A549 (cell line): Measurements from ENCODE around the gene MAPK12. TPM values are rescaled to one million over a fixed set of nuclear protein-coding genes. Genes with fewer than 3 reads are reported as not detected.
A peak's percentile ranks its signal among the peaks of the same experiment; 100 is the strongest.

Source experiments
- ATAC-seq, 2 experiments: fragments of 200-7000 bp in 1 of 2; fragments of >200 bp in 1 of 2; cut with Nextera tagmentation in 1 of 2; cut with Tn5 transposase in 1 of 2; 3 replicates each; pipeline versions ENCODE4 v1.8.0 to v1.9.1; 2018 to 2020; ENCODE audit warnings: mild to moderate bottlenecking in 1 of 2, moderate library complexity in 1 of 2
- CTCF ChIA-PET: fragments of 300-600 bp; sonication (Branson Sonifier 250); formaldehyde crosslinking; extraction: SDS; loops from one replicate; lab custom pipeline; 2021; ENCODE audit warnings: antibody characterized with exemption, inconsistent platforms; lab: Yijun Ruan, JAX
- POLR2A ChIA-PET: fragments of 350-600 bp; formaldehyde crosslinking; extraction: SDS; loops from one replicate; lab custom pipeline; 2021; ENCODE audit warnings: antibody characterized with exemption, inconsistent platforms; lab: Yijun Ruan, JAX
- DNase-seq, 2 experiments: peaks; one replicate each; pipeline versions ENCODE4 v3.0.0 to v3.0.0-alpha.2; 2011 to 2016; ENCODE audit warnings: low read depth in 1 of 2, low spot score in 1 of 2
- FAIRE-seq: peaks from 2 replicates; lab custom pipeline; 2011; peaks lifted over from hg19 to GRCh38; lab: Jason Lieb, UNC
- H3K27ac ChIP-seq, 2 experiments: fragments of >200 bp; sonication (Bioruptor Twin); formaldehyde crosslinking; 3 replicates each; pipeline ENCODE4 v1.5.1; 2016 to 2017
- H3K4me1 ChIP-seq: fragments of >200 bp; sonication (Bioruptor Twin); formaldehyde crosslinking; 3 replicates; pipeline ENCODE4 v1.6.1; 2016
- H3K4me2 ChIP-seq: fragments of >200 bp; sonication (Bioruptor Twin); formaldehyde crosslinking; 3 replicates; pipeline ENCODE4 v1.6.1; 2016
- H3K4me3 ChIP-seq: fragments of >200 bp; sonication (Bioruptor Twin); formaldehyde crosslinking; 3 replicates; pipeline ENCODE4 v1.5.1; 2016
- H3K9me3 ChIP-seq: fragments of >200 bp; sonication (Bioruptor Twin); formaldehyde crosslinking; 3 replicates; pipeline ENCODE4 v1.6.1; 2016
- BCL3 ChIP-seq: fragments of >200 bp; sonication (Bioruptor Twin); formaldehyde crosslinking; IDR thresholded peaks from 3 replicates; pipeline ENCODE4 v1.6.1; 2016
- BHLHE40 ChIP-seq: IDR thresholded peaks from 2 replicates; pipeline ENCODE4 v1.6.1; 2012; ENCODE audit warnings: low read depth, low read length, inconsistent platforms
- CBX8 ChIP-seq: fragments of 200-600 bp; sonication (generic); IDR thresholded peaks from 2 replicates; pipeline ENCODE4 v1.6.1; 2016
- CHD2 ChIP-seq: fragments of 150-350 bp; IDR thresholded peaks from 2 replicates; pipeline ENCODE4 v1.6.1; 2014; ENCODE audit warnings: low read length; ENCODE audit not compliant: partially characterized antibody
- EHMT2 ChIP-seq: fragments of 200-600 bp; sonication (generic); IDR thresholded peaks from 2 replicates; pipeline ENCODE4 v1.6.1; 2016; ENCODE audit warnings: antibody characterized with exemption, low read depth, mild to moderate bottlenecking, moderate library complexity
- EP300 ChIP-seq, 2 experiments: fragments of >200 bp; sonication (Bioruptor Twin); formaldehyde crosslinking; IDR thresholded peaks; 2 replicates in 1 of 2; 3 replicates in 1 of 2; pipeline ENCODE4 v1.6.1; 2016 to 2017
- ESRRA ChIP-seq: fragments of 150-350 bp; IDR thresholded peaks from 2 replicates; pipeline ENCODE4 v1.6.1; 2014; ENCODE audit warnings: mild to moderate bottlenecking, low read length, borderline replicate concordance
- FOSL2 ChIP-seq, 2 experiments: fragments of 450-650 bp in 1 of 2; fragments of >200 bp in 1 of 2; sonication (Bioruptor Twin) in 1 of 2; formaldehyde crosslinking; IDR thresholded peaks; 2 replicates each; pipeline versions ENCODE4 v1.5.0 to v1.6.1; 2016 to 2020; ENCODE audit warnings: mild to moderate bottlenecking in 1 of 2, moderate library complexity in 1 of 2
- FOXS1 ChIP-seq: fragments of 250-450 bp; sonication (Bioruptor Pico); IDR thresholded peaks from 2 replicates; pipeline ENCODE4 v1.5.0; 2020; ENCODE audit warnings: mild to moderate bottlenecking, moderate library complexity
- HDAC2 ChIP-seq: fragments of 200-600 bp; sonication (generic); IDR thresholded peaks from 2 replicates; pipeline ENCODE4 v1.6.1; 2016
- HEYL ChIP-seq: fragments of 250-450 bp; sonication (Bioruptor Pico); IDR thresholded peaks from 2 replicates; pipeline ENCODE4 v1.8.0; 2021; ENCODE audit warnings: mild to moderate bottlenecking, moderate library complexity
- HMGXB4 ChIP-seq: fragments of 250-450 bp; sonication (Bioruptor Pico); IDR thresholded peaks from 2 replicates; pipeline ENCODE4 v1.5.0; 2021; ENCODE audit warnings: mild to moderate bottlenecking, moderate library complexity, borderline replicate concordance
- HOXA7 ChIP-seq: fragments of 250-450 bp; sonication (Bioruptor Pico); IDR thresholded peaks from 2 replicates; pipeline ENCODE4 v1.5.0; 2020; ENCODE audit warnings: mild to moderate bottlenecking, moderate library complexity
- HOXB13 ChIP-seq: fragments of 250-450 bp; sonication (Bioruptor Pico); IDR thresholded peaks from 2 replicates; pipeline ENCODE4 v1.5.0; 2020; ENCODE audit warnings: low read depth, mild to moderate bottlenecking, moderate library complexity
- HOXB5 ChIP-seq: fragments of 250-450 bp; sonication (Bioruptor Pico); IDR thresholded peaks from 2 replicates; pipeline ENCODE4 v1.5.0; 2020; ENCODE audit warnings: mild to moderate bottlenecking, moderate library complexity
- JUN ChIP-seq, 2 experiments: fragments of >200 bp; sonication (Bioruptor Twin); formaldehyde crosslinking; IDR thresholded peaks; 2 replicates in 1 of 2; 3 replicates in 1 of 2; pipeline ENCODE4 v1.6.1; 2016 to 2017
- KDM1A ChIP-seq: fragments of 200-600 bp; sonication (generic); IDR thresholded peaks from 2 replicates; pipeline ENCODE4 v1.6.1; 2016; ENCODE audit warnings: low read depth, mild to moderate bottlenecking
- MAX ChIP-seq: IDR thresholded peaks from 2 replicates; pipeline ENCODE4 v1.6.1; 2012
- MAZ ChIP-seq: fragments of 150-350 bp; IDR thresholded peaks from 2 replicates; pipeline ENCODE4 v1.6.1; 2014; ENCODE audit warnings: antibody characterized with exemption, low read depth, low read length, borderline replicate concordance
- MYC ChIP-seq: IDR thresholded peaks from 2 replicates; pipeline ENCODE4 v1.6.1; 2012; ENCODE audit warnings: mild to moderate bottlenecking, inconsistent platforms, low read length, improper control_type of control experiment, borderline replicate concordance
- PHF8 ChIP-seq: fragments of 200-600 bp; sonication (generic); IDR thresholded peaks from 2 replicates; pipeline ENCODE4 v1.6.1; 2016; ENCODE audit warnings: low read depth, mild to moderate bottlenecking, antibody characterized with exemption, moderate library complexity, borderline replicate concordance
- POLR2A ChIP-seq: IDR thresholded peaks from 2 replicates; pipeline ENCODE4 v1.6.1; 2012; ENCODE audit warnings: mild to moderate bottlenecking, low read length
- RAD21 ChIP-seq, 2 experiments: fragments of >200 bp in 1 of 2; sonication (Bioruptor Twin) in 1 of 2; formaldehyde crosslinking in 1 of 2; IDR thresholded peaks in 1 of 2; conservative IDR thresholded peaks in 1 of 2; 2 replicates in 1 of 2; 3 replicates in 1 of 2; pipeline ENCODE4 v1.6.1; 2012 to 2018; ENCODE audit warnings: inconsistent platforms in 1 of 2
- RNF2 ChIP-seq: fragments of 200-600 bp; sonication (generic); IDR thresholded peaks from 2 replicates; pipeline ENCODE4 v1.6.1; 2016; ENCODE audit warnings: low read depth, mild to moderate bottlenecking, antibody characterized with exemption, moderate library complexity, borderline replicate concordance
- SREBF2 ChIP-seq: fragments of 450-650 bp; IDR thresholded peaks from 2 replicates; pipeline ENCODE4 v1.6.1; 2014; ENCODE audit warnings: mild to moderate bottlenecking, moderate library complexity
- TFCP2L1 ChIP-seq: fragments of 250-450 bp; sonication (Bioruptor Pico); IDR thresholded peaks from 2 replicates; pipeline ENCODE4 v1.5.0; 2021; ENCODE audit warnings: mild to moderate bottlenecking
- USF2 ChIP-seq: fragments of 450-650 bp; IDR thresholded peaks from 2 replicates; pipeline ENCODE4 v1.6.1; 2014; ENCODE audit warnings: antibody characterized with exemption
- ZC3H11A ChIP-seq: fragments of 450-650 bp; IDR thresholded peaks from 2 replicates; pipeline ENCODE4 v1.6.1; 2014; ENCODE audit warnings: antibody characterized with exemption, mild to moderate bottlenecking
- WGBS: methylation state at CpG from one replicate; pipeline ENCODE4 v1.1.6; 2017; ENCODE audit errors: missing lambda C conversion rate; 5-methylcytosine and 5-hydroxymethylcytosine counted together
- polyA plus RNA-seq, 4 experiments: library from polyadenylated mRNA; depleted of rRNA in 3 of 4; stranded (reverse); fragments of >200 nt; fragmentation: RNase III in 1 of 4; extraction: RNeasy Plus Mini Kit Qiagen cat#74134 plus additional on column Dnase treatment in 1 of 4; gene quantifications; 2 replicates in 3 of 4; 3 replicates in 1 of 4; pipeline ENCODE4 v1.2.3, GENCODE V29; 2011 to 2017

MAPK12 gene
- polyA plus RNA-seq, 2 of the 4 experiments (the other 2 are of a cell fraction) = 12.5 to 25.8 TPM

- FAIRE-seq = no peak
- H3K4me3 ChIP-seq = peak overlapping the region; percentile 97
- H3K9me3 ChIP-seq = no peaks in the 10 kb centered on the region
- ChIA-PET CTCF (interaction anchor here (0.7 to 2.0 kb wide), 6 partner anchors 8 to 377 kb away, joined by 3 to 5 read pairs (median 3); no protein-coding TSS in a partner anchor), POLR2A (no interaction called here)
- peak overlapping the region; percentile 98 for H3K4me2 ChIP-seq
- ATAC-seq = no peak; a peak in 2 of 6 replicates
- TF ChIP-seq EP300 (IDR thresholded peaks at IDR 0.05) (no peak), HMGXB4 (CRISPR knock-in tag) (no peak), POLR2A (no peak), TFCP2L1 (CRISPR knock-in tag) (no peak), PHF8 (no peak), CHD2 (no peak), ZC3H11A (no peak), KDM1A (no peak), BHLHE40 (no peak), HOXB5 (CRISPR knock-in tag) (no peak), USF2 (no peak), RAD21 (conservative IDR thresholded peaks at IDR 0.05 in 1 of 2, IDR thresholded peaks at IDR 0.05 in 1 of 2) (no peak), ESRRA (no peak), CBX8 (no peak), JUN (IDR thresholded peaks at IDR 0.05) (no peak), EHMT2 (no peak), FOSL2 (IDR thresholded peaks at IDR 0.05) (no peak), FOSL2 (CRISPR knock-in tag; IDR thresholded peaks at IDR 0.05) (no peak)
- WGBS = 17% methylated on average over 27 of the region's 27 CpGs
- peaks cover 21% of the 10 kb centered on the region; the same call in 2 of the 3 replicates for H3K4me1 ChIP-seq
- no peak for DNase-seq
- peak overlapping the region; percentile 88 to 96 for H3K27ac ChIP-seq
Measured at GRCh38 chr22:50243685-50244419, 17.6 kb downstream of the MAPK12 start.

GRCh38 chr22:50242406-50242949 is 19.0 kb downstream of the MAPK12 start:
- 82% methylated on average over 13 of the region's 14 CpGs for WGBS
- H3K27ac ChIP-seq = no peak overlapping the region
- DNase-seq (no peak), FAIRE-seq (no peak), ATAC-seq (no peak)
- POLR2A ChIA-PET = no interaction called here
- H3K4me3 ChIP-seq = no peak overlapping the region
- no peaks in the 10 kb centered on the region for H3K9me3 ChIP-seq
- CTCF ChIA-PET = interaction anchor here (0.6 to 2.9 kb wide), 11 partner anchors 9 to 285 kb away, joined by 3 to 19 read pairs (median 4); partner anchors contain the start of gene DENND6B
- peak overlapping the region; percentile 98 for H3K4me2 ChIP-seq
- TF ChIP-seq FOXS1 (no peak), HOXA7 (no peak), CHD2 (no peak), BHLHE40 (no peak), HMGXB4 (CRISPR knock-in tag) (no peak), MAX (no peak), RNF2 (no peak), PHF8 (no peak), HOXB13 (no peak), HDAC2 (no peak), MAZ (no peak), HEYL (CRISPR knock-in tag) (no peak), SREBF2 (no peak), ESRRA (no peak), BCL3 (no peak), KDM1A (no peak), HOXB5 (CRISPR knock-in tag) (no peak), MYC (no peak)
- peaks cover 21% of the 10 kb centered on the region; the same call in 2 of the 3 replicates for H3K4me1 ChIP-seq
